Occipital lobe (tissue), 2 donors: ENCODE measurements around the gene ECT2L. TPM values are rescaled to one million over a fixed set of nuclear protein-coding genes. Genes with fewer than 3 reads are reported as not detected.

Experiments used
- DNase-seq: peaks from one replicate; lab custom pipeline; 2025; lab: John Stamatoyannopoulos, UW
- total RNA-seq: library from RNA; depleted of rRNA; stranded (reverse); fragments of >200 nt; gene quantifications from one replicate; pipeline ENCODE4 v1.2.3, GENCODE V29; 2014

Gene ECT2L
- total RNA-seq, 1 donor from 2014 or later = 0.31 TPM

GRCh38 chr6:138857775-138858174 lies 61.9 kb downstream of the ECT2L start:
- DNase-seq = no peak

DNA sequence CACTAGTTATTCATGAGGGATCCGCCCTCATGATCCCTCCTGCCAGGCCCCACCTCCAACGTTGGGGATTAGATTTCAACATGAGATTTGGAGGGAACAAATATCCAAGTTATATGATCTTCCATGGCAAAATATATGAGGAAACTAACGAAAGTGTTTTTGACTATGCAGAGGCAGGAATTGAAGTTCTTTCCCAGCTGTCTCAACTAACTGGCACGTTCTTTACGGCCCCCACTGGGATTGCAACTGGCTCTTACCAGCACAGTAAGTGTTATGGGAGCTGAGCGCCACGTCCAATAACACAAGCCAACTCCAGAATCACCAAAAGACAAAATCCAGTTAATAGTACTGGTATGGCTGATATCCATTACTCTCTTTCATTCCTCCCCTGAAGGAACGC lies 66.6 kb downstream of the ECT2L start:
- no peak for DNase-seq

DNA sequence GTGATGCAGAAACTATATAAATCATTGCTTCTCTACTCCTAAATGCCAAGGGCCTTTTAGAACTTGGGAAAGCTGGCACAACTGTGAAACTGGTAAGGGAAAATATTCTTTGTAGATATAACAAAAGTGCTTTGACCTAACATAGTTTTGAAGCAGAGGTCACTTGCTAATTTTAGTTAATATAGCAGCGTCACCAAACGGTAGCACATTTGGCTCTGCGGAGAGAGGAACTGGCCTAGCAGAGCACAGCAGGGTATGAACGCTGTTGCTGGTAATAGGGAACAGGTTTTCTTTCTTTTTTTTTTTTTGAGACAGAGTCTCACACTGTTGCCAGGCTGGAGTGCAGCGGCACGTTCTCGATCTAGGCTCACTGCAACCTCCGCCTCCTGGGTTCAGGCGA lies 67.4 kb downstream of the ECT2L start:
- DNase-seq = no peak

DNA sequence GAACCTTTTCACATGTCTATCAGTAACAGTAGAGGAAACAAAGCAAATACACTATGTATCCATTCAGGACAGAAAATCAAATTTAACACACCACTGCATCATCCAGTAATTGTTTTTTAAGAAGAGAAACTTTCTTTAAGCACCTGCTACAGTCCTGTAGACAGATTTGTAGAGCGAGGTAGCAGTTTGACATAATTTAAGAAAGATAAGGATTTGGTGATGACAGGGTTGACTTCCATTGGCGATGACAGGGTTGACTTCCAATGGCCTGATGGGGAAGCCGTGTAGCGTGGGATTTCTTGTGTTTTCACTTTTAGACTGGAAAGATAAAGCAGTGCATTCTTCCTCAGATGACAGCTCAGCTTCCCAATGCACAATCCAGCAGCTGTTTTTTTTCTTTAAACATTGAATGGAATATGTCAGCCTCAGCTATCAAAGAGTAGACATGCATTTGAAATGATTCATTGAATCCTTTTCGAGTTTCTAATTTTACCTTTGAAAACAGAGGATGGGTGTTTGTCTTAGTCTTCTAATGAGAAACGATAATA lies 68.5 kb downstream of the ECT2L start:
- DNase-seq = no peak

- no peak for DNase-seq
Observed at GRCh38 chr6:138865480-138866109, 69.7 kb downstream of the ECT2L start.

GRCh38 chr6:138868181-138868580 lies 72.3 kb downstream of the ECT2L start:
- no peak for DNase-seq

GRCh38 chr6:138869398-138869797 lies 73.5 kb downstream of the ECT2L start:
- no peak for DNase-seq

DNA sequence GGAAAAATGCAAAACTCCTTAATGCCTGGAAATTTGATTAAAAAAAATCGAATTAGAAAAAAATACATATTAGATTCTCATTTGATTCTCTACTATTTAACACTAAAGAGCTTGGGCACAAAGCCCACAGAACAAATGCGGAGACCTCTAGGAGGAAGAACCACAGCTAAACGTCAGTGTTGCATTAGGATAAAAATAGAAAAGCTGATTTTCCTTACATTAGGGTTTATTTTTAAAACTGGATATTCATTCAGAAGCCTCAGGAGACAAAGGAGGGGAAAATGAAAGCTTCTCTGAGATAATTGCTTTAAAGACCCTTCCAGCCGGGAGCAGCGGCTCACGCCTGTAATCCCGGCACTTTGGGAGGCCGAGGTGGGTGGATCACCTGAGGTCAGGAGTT lies 77.3 kb downstream of the ECT2L start:
- DNase-seq = no peak

GRCh38 chr6:138882369-138883017 lies 86.6 kb downstream of the ECT2L start:
- no peak for DNase-seq

GRCh38 chr6:138885156-138885819 lies 89.4 kb downstream of the ECT2L start:
- no peak for DNase-seq

- DNase-seq = no peak
Observed at GRCh38 chr6:138891255-138891986, 95.5 kb downstream of the ECT2L start.

DNA sequence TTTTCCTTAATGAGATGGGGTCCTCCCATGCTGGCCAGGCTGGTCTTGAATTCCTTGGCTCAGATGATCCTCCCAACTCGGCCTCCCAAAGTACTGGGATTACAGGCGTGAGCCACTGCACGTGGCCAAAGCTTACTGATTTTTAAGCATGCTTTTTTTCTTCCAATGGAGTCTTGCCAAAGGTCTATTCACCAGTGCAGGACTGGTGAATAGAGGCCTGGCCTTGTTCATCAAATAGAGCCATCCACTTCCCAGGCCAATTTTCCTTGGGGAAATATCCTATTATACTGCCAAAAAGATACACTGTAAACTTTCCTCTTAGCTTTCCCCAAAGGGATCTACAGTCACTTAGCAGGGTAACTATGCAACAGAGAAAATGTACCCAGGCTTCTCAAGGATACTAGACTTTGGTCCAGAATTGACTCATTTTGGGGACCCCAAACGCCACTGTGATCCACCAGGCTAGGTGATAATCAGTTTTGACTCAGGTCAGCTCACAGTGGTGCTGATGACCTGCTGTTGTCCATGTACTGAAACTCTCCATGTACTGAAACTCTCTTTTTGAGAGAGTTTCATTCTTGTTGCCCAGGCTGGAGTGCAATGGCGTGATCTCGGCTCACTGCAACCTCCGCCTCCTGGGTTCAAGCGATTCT lies 100.3 kb downstream of the ECT2L start:
- no peak for DNase-seq

GRCh38 chr6:138897031-138897430 lies 101.1 kb downstream of the ECT2L start:
- DNase-seq = no peak

GRCh38 chr6:138907167-138907566 lies 111.3 kb downstream of the ECT2L start:
- no peak for DNase-seq

GRCh38 chr6:138909511-138909910 lies 113.6 kb downstream of the ECT2L start:
- DNase-seq = no peak

GRCh38 chr6:138909975-138910374 lies 114.1 kb downstream of the ECT2L start:
- DNase-seq = no peak

- DNase-seq = no peak
Observed at GRCh38 chr6:138912308-138912707, 116.4 kb downstream of the ECT2L start.

GRCh38 chr6:138914701-138915100 lies 118.8 kb downstream of the ECT2L start:
- no peak for DNase-seq

DNA sequence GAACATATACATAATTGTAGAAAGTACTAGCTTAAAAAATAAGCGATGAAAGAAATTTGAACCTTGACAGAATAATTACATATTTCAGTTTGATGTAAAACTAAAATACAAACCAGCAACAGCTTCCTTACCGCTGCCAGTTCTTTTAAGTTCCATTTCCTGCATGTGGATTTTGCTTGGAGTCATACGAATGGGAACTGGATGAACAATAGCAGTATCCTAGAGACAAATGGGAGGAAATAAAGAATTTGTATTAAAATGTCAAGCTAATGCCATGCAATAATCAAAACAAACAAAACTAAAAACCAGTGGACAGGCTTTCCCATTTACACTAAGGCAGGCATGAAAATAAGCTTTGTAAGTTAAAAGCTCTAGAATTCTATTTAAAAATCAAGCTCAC lies 125.0 kb downstream of the ECT2L start:
- DNase-seq = no peak

GRCh38 chr6:138923561-138923960 lies 127.7 kb downstream of the ECT2L start:
- DNase-seq = no peak

GRCh38 chr6:138925806-138926205 lies 129.9 kb downstream of the ECT2L start:
- DNase-seq = no peak
